Coronary artery (tissue), 2 donors: ENCODE data around the gene SRD5A1.

Experiments
- DNase-seq: peaks from one replicate; pipeline ENCODE4 v3.0.0-alpha.2; 2017; ENCODE audit warnings: low spot score
- H3K27ac ChIP-seq, 2 donors: fragments of 200-600 bp; sonication (generic); one replicate each; pipeline ENCODE4 v1.5.1; 2016 to 2019
- H3K4me3 ChIP-seq: fragments of 200-600 bp; sonication (generic); 2 replicates; pipeline ENCODE4 v1.5.1; 2016; ENCODE audit warnings: mild to moderate bottlenecking, moderate library complexity
- TF ChIP-seq, protein P1 (sequence below): fragments of 200-600 bp; sonication (generic); IDR thresholded peaks from one replicate; pipeline ENCODE4 v1.5.1; 2019; ENCODE audit warnings: antibody characterized with exemption

Gene SRD5A1

DNA sequence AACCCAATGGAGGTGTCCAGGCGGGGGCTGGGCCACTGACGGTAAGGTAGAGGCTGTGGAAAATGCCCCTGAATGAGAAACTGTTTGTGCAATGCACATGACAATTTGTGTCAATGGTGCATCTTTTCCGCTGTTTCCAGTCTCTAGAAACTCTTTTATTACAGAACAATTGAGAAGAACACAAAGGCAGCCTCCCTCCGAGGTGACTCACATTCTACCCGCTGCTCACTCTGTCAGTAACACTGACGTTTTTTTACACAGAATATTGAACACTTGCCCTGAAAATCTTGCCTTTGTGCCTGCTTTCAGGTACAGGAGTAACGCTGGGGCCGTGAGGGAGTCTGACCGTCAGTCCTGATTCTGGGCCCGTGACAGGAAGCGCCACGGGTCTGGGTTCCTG is 68.3 kb downstream of the SRD5A1 start:
- DNase-seq: no peak
- H3K4me3 ChIP-seq: no peak overlapping the region
- H3K27ac ChIP-seq: no peak overlapping the region
- TF ChIP-seq, protein P1, sequence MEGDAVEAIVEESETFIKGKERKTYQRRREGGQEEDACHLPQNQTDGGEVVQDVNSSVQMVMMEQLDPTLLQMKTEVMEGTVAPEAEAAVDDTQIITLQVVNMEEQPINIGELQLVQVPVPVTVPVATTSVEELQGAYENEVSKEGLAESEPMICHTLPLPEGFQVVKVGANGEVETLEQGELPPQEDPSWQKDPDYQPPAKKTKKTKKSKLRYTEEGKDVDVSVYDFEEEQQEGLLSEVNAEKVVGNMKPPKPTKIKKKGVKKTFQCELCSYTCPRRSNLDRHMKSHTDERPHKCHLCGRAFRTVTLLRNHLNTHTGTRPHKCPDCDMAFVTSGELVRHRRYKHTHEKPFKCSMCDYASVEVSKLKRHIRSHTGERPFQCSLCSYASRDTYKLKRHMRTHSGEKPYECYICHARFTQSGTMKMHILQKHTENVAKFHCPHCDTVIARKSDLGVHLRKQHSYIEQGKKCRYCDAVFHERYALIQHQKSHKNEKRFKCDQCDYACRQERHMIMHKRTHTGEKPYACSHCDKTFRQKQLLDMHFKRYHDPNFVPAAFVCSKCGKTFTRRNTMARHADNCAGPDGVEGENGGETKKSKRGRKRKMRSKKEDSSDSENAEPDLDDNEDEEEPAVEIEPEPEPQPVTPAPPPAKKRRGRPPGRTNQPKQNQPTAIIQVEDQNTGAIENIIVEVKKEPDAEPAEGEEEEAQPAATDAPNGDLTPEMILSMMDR: no peak

DNA sequence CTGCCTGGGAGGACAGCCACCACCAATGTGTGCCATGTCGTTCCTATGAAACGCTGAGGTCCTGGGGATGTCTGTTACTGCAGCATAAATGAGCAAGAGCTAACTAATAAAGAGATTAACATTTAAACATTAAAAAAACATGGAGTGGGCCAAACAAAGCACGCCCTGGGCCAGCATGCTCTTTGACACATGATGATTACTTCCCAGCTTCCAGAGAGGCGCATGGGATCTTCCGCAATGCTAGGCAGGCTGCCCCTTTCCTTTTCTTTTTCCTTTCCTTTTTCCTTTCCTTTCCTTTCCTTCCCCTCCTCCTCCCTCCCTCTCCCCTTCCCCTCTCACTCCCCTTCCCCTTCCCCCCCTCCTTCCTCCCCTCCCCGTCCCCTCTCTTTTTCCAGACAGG is 69.4 kb downstream of the SRD5A1 start:
- no peak overlapping the region for H3K27ac ChIP-seq
- no peak overlapping the region for H3K4me3 ChIP-seq
- DNase-seq: no peak
- TF ChIP-seq, protein P1: no peak

DNA sequence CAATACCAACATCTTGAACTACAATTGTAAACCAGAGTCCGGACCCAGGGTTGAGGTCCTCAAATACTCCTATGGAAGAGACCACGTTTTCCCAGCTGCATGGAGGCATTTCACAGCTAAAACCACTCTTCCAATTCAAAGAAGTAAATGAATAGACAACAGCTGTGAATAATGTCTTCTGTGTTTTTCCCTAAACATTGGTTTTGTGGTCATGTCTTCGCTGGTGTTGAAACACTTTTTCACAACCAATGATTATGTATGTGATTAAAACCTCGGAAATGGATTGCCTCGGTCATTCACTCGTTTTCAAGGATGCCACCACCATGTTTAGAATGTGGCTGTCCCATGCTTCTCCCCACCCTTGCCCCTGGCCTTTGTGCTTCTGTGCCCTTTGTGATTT is 70.6 kb downstream of the SRD5A1 start:
- Histone ChIP-seq H3K27ac (peak overlapping the region; percentile 61 to 87), H3K4me3 (no peak overlapping the region)

DNA sequence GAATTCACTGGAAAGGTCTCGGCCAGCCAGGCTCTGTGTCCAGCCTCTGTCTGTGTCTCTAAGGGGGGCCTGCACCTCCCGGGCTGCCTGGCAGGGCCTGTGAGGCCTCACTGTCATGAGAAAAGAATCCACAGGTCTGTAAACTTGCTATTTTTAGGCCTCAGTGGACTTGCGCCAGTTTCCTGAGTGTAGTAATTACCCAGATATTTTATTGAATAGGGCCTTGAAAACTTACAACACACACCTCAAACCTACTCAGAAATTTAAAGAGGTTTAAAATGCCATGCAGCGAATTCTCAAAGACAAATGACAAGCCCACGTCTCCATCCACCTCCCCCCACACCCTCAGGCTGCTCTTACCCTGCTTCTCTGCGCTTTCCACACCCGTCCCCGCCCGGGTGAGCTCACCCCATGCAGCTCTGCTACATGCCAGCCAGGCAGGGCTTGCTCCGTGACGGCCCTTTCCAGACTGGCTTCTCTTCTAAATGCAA is 71.2 kb downstream of the SRD5A1 start:
- DNase-seq: peak; percentile 79
- Histone ChIP-seq H3K27ac (peak overlapping the region; percentile 61 to 87), H3K4me3 (no peak overlapping the region)
- TF ChIP-seq, protein P1: no peak

More for the DNA sequence above, 70.6 kb downstream of the SRD5A1 start:
- DNase-seq: no peak
- TF ChIP-seq, protein P1: no peak

DNA sequence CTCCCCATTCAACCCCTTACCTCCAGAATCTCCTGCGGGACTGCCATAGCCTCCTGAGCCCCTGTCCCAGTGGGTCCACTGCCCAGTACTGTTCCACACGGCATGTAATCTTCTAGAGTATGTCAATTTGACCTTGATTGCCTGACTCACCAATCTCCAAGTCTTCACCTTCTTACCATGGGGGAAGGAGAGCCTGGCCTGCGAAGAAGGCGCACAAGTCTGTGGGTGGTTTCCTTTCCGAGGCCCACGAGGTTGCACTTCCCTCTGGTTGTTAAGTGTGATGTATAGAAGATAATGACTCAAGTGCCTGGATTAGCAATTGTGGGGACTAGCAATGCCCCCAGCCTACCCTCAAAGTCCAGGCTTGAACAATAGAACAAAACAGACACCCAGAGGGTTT is 71.8 kb downstream of the SRD5A1 start:
- no peak for DNase-seq
- TF ChIP-seq, protein P1: no peak
- Histone ChIP-seq H3K27ac (peak overlapping the region; percentile 61 to 87), H3K4me3 (no peak overlapping the region)

DNA sequence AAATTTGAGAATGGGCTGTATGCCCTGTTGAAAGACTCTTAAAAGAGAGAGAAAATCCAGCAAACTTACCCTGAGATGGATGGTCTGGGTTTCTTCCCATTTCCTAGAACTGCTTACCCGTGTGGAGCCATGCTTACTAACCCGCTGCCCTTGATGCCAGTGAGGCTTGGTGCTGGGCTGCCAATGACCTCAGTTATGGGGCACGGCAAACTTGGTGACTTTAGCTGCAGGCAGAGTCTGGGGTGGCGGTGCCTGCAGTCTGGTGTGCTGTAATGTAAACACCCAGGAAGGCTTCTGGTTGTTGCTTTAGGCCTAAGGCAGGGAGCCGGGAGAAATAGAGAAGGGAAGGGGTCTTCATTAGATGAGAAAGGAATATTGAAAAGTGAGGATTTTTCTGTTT is 72.7 kb downstream of the SRD5A1 start:
- Histone ChIP-seq H3K27ac (no peak overlapping the region), H3K4me3 (no peak overlapping the region)

DNA sequence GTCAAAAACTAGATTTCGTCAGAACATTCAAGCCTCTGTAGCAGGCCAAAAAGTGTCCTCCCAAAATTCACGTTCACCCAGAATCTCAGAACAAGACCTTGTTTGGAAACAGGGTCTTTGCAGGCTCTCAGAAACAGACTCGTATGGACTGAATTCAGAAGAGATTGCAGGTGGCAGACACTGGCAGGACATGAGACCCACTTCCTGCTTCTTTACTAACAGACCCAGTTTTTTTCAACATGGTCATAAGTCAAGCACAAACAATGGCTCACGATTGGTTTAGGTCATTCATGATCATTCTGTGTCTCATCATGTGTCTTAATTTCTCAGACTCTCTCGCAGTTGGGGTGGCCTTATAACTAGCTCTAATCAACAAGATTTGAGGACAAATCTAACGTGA is 74.6 kb downstream of the SRD5A1 start:
- no peak for DNase-seq
- TF ChIP-seq, protein P1: no peak
- Histone ChIP-seq H3K27ac (no peak overlapping the region), H3K4me3 (no peak overlapping the region)

More for the DNA sequence above, 72.7 kb downstream of the SRD5A1 start:
- DNase-seq: no peak
- TF ChIP-seq, protein P1: no peak
